ENCODE results near the gene RNF144B.

The RNF144B gene

DNA sequence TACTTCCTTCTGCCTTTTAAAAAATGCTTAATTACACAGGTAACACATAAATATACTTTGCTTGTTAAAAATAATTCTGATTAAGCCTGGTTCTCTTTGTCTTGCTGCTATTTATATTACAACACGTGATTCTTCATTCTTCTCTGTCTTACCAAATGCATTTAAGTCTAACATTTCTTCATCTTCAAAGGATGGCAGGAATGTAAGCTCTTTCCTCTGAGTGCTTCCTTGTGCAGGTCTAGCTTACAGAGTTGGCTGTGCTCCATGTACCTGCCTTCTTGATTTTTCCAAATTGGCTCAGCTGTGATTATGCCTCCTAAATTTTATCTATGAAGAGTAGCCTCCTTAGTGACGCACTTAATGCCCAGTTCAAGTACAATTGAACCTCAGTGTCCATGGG, 44.4 kb downstream of the RNF144B start:
- Mint-ChIP-seq H3K27ac (no peak overlapping the region), H3K4me3 (no peak overlapping the region), H3K36me3 (ENCODE audit: low read depth) (no peaks in the 10 kb centered on the region), H3K27me3 (ENCODE audit: low read depth, poor library complexity) (peaks cover 7% of the 10 kb centered on the region), H3K4me1 (no peaks in the 10 kb centered on the region), H3K9me3 (no peaks in the 10 kb centered on the region)
- DNase-seq = no peak
- TF ChIP-seq, protein P1, sequence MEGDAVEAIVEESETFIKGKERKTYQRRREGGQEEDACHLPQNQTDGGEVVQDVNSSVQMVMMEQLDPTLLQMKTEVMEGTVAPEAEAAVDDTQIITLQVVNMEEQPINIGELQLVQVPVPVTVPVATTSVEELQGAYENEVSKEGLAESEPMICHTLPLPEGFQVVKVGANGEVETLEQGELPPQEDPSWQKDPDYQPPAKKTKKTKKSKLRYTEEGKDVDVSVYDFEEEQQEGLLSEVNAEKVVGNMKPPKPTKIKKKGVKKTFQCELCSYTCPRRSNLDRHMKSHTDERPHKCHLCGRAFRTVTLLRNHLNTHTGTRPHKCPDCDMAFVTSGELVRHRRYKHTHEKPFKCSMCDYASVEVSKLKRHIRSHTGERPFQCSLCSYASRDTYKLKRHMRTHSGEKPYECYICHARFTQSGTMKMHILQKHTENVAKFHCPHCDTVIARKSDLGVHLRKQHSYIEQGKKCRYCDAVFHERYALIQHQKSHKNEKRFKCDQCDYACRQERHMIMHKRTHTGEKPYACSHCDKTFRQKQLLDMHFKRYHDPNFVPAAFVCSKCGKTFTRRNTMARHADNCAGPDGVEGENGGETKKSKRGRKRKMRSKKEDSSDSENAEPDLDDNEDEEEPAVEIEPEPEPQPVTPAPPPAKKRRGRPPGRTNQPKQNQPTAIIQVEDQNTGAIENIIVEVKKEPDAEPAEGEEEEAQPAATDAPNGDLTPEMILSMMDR (IDR thresholded peaks at IDR 0.05) = no peak

DNA sequence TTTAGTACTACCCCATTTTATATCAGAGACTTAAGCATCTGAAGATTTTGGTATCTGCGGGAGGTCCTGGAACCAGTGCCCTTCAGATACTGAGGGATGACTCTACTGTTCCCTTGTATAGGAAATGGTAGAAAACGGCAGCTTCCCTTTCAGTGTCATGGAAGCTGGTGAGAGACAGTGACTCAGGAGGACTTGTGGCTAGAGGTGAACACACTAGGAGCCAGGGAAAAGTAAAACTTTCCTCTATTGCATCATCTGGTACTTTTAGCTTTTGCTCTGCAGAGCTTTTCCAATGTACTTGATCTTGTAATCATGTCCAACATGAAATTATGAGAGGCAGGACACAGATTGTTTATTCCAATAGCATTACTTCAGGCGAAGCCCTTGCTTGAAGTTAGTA, 45.0 kb downstream of the RNF144B start:
- Mint-ChIP-seq H3K27ac (no peak overlapping the region), H3K4me1 (no peaks in the 10 kb centered on the region), H3K9me3 (no peaks in the 10 kb centered on the region), H3K4me3 (no peak overlapping the region), H3K36me3 (ENCODE audit: low read depth) (no peaks in the 10 kb centered on the region), H3K27me3 (ENCODE audit: low read depth, poor library complexity) (peaks cover 7% of the 10 kb centered on the region)
- TF ChIP-seq, protein P1 (IDR thresholded peaks at IDR 0.05) = no peak
- DNase-seq = no peak

DNA sequence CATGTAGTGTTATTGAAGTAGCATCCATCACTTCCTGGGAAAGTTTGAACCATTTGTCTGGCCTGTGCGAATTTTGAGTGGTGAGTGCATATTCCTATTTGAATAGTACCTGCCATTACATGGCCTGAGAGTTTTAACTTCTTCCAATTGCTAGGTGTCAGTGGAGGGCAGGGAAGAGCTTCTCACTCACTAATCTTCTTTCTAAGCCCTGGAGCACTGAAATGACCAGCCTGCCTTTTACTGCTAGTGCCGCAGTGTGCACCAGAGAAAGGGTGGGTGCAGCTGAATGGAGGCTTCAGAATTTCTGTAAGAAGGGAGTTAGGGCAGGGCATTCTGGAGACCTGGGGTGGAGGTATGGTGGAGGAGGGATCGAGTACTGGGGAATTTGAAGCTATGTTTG, 45.5 kb downstream of the RNF144B start:
- H3K9me3 Mint-ChIP-seq = no peaks in the 10 kb centered on the region
- no peak for DNase-seq
- H3K27ac Mint-ChIP-seq = no peak overlapping the region
- TF ChIP-seq, protein P1 (IDR thresholded peaks at IDR 0.05) = no peak
- no peaks in the 10 kb centered on the region for H3K36me3 Mint-ChIP-seq (ENCODE audit: low read depth)
- H3K27me3 Mint-ChIP-seq (ENCODE audit: low read depth, poor library complexity) = peaks cover 7% of the 10 kb centered on the region
- H3K4me3 Mint-ChIP-seq = no peak overlapping the region
- no peaks in the 10 kb centered on the region for H3K4me1 Mint-ChIP-seq

DNA sequence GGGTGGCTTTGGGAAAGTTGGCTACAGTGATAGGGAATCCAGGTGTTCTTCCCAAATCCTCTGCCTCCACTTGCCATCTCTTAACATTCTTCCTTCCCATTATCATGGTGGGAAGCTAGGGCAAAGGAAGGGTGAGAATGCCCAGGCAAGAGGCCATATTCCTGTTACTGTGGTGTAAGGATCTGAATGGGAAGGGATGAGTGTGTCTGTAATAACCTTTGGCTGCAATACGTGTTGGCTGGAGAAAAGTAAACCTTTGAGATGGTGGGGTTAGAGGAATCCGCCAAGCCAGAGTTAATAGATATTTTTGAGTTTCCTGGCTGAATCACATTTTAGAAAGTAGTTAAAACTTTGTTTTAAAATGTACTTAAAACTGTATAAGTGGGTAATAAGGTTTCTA, 45.9 kb downstream of the RNF144B start:
- Mint-ChIP-seq H3K4me1 (no peaks in the 10 kb centered on the region), H3K27me3 (ENCODE audit: low read depth, poor library complexity) (peaks cover 7% of the 10 kb centered on the region), H3K4me3 (no peak overlapping the region), H3K9me3 (no peaks in the 10 kb centered on the region), H3K27ac (no peak overlapping the region), H3K36me3 (ENCODE audit: low read depth) (no peaks in the 10 kb centered on the region)
- DNase-seq = no peak
- TF ChIP-seq, protein P1 (IDR thresholded peaks at IDR 0.05) = no peak

DNA sequence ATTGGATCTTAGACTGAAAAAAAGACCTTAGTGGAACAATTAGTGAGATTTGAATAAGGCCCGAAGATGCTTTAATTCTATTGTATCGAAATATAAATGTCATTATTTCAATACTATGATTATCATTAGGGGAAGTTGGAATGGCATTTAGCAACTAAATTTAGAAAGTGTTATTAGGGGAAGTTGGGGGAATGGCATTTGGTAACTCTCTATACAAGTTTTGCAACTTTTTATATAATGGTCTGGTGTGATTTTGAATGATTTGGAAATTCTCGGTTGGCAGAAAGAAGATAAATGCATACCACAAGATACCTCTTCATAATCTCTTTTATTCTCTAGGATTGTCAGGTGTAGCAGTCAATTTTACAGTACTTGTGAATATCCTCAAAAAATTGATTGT, 49.2 kb downstream of the RNF144B start:
- Mint-ChIP-seq H3K4me1 (no peaks in the 10 kb centered on the region), H3K27me3 (ENCODE audit: low read depth, poor library complexity) (peaks cover 4% of the 10 kb centered on the region), H3K36me3 (ENCODE audit: low read depth) (no peaks in the 10 kb centered on the region), H3K4me3 (no peak overlapping the region), H3K27ac (no peak overlapping the region), H3K9me3 (no peaks in the 10 kb centered on the region)
- no peak for DNase-seq
- TF ChIP-seq, protein P1 (IDR thresholded peaks at IDR 0.05) = no peak

DNA sequence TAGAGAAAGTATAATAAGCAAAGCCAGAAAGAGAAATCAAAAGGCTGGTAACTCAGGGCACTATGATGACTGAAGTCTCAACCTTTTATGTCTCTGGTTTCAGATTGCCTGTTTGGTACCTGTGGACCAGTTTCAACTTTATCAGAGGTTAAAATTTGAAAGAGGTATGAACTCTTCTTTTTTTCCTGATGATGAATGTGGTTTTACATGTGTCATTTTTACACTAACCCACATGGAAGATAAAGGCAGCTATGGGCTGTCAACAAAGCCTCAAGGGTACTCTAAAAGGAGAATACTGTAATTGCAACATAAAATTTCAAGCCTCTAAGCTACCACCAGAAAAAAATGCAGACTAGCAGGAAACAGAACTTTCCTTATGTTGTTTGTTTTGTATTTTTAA, 52.4 kb downstream of the RNF144B start:
- H3K27me3 Mint-ChIP-seq (ENCODE audit: low read depth, poor library complexity) = peaks cover 4% of the 10 kb centered on the region
- no peaks in the 10 kb centered on the region for H3K9me3 Mint-ChIP-seq
- no peak for DNase-seq
- TF ChIP-seq, protein P1 (IDR thresholded peaks at IDR 0.05) = no peak
- H3K36me3 Mint-ChIP-seq (ENCODE audit: low read depth) = no peaks in the 10 kb centered on the region
- no peak overlapping the region for H3K27ac Mint-ChIP-seq
- H3K4me1 Mint-ChIP-seq = no peaks in the 10 kb centered on the region
- no peak overlapping the region for H3K4me3 Mint-ChIP-seq
